Activated B cell treated with CpG ODN at 0.5 μM for 24 hours (primary cell): ENCODE results near the gene UBA52. TPM values are rescaled to one million over a fixed set of nuclear protein-coding genes. Genes with fewer than 3 reads are reported as not detected.

ENCODE experiments used
- ATAC-seq: fragments of 200-7000 bp; cut with Tn5 transposase; one replicate; pipeline ENCODE4 v1.10.0; 2021; ENCODE audit warnings: low read depth, mild to moderate bottlenecking, moderate library complexity
- CTCF ChIA-PET: fragments of 350-600 bp; sonication (Branson Sonifier 250); formaldehyde crosslinking; loops from one replicate; lab custom pipeline; 2021; ENCODE audit warnings: antibody characterized with exemption; lab: Charles Lee
- POLR2A ChIA-PET: fragments of 350-600 bp; sonication (Branson Sonifier 250); formaldehyde crosslinking; loops from one replicate; lab custom pipeline; 2021; ENCODE audit warnings: antibody characterized with exemption; lab: Charles Lee
- DNase-seq: peaks from one replicate; pipeline ENCODE4 v3.0.0; 2022
- H3K27ac Mint-ChIP-seq: one replicate; pipeline ENCODE4 v1.8.0; 2020; ENCODE audit warnings: mixed read lengths
- H3K27me3 Mint-ChIP-seq: one replicate; pipeline ENCODE4 v1.8.0; 2021; ENCODE audit warnings: mixed read lengths
- H3K36me3 Mint-ChIP-seq: one replicate; pipeline ENCODE4 v1.8.0; 2021; ENCODE audit warnings: low read depth, mixed read lengths
- H3K4me1 Mint-ChIP-seq: one replicate; pipeline ENCODE4 v1.8.0; 2021; ENCODE audit warnings: mixed read lengths
- H3K4me3 Mint-ChIP-seq: one replicate; pipeline ENCODE4 v1.8.0; 2020; ENCODE audit warnings: mild to moderate bottlenecking, mixed read lengths
- H3K9me3 Mint-ChIP-seq: one replicate; pipeline ENCODE4 v1.8.0; 2020; ENCODE audit warnings: mixed read lengths
- CTCF ChIP-seq: fragments of 200-600 bp; IDR thresholded peaks from one replicate; pipeline ENCODE4 v1.8.0; 2022; ENCODE audit warnings: antibody characterized with exemption, mild to moderate bottlenecking
- intact Hi-C: fragments of 100-400 bp; cut with micrococcal nuclease; formaldehyde crosslinking; loops from one replicate; pipeline ENCODE4 v1.15.1; 2024
- total RNA-seq: library from RNA; stranded (reverse); gene quantifications from 2 replicates; pipeline ENCODE4 v1.2.3, GENCODE V29; 2022

Gene UBA52
- total RNA-seq, 1 donor from 2014 or later, result 1,962 TPM

- DNase-seq (no peak), ATAC-seq (peak; percentile 29)
- no peak for TF ChIP-seq CTCF
- H3K27ac Mint-ChIP-seq, result no peak overlapping the region
- H3K27me3 Mint-ChIP-seq, result peaks cover 58% of the 10 kb centered on the region
- CTCF ChIA-PET, result no interaction called here
- POLR2A ChIA-PET, result interaction anchor here (0.6 to 1.2 kb wide), 2 partner anchors 9 to 434 kb away, joined by 3 to 4 read pairs; no protein-coding TSS in a partner anchor
- no peaks in the 10 kb centered on the region for H3K36me3 Mint-ChIP-seq
- H3K4me1 Mint-ChIP-seq, result peaks cover 31% of the 10 kb centered on the region
- intact Hi-C loops, result loop anchor here (5.0 kb wide), 1 partner anchor 180 kb away; the partner anchor contains the start of gene COMP
- peak overlapping the region; percentile 78 for H3K4me3 Mint-ChIP-seq
- H3K9me3 Mint-ChIP-seq, result no peaks in the 10 kb centered on the region
Measured at GRCh38 chr19:18612051-18612771, 40.6 kb downstream of the UBA52 start.

- Mint-ChIP-seq H3K9me3 (no peaks in the 10 kb centered on the region), H3K4me1 (peaks cover 23% of the 10 kb centered on the region), H3K27me3 (peaks cover 63% of the 10 kb centered on the region), H3K36me3 (no peaks in the 10 kb centered on the region), H3K27ac (no peak within 1 kb of the TSS), H3K4me3 (peak within 1 kb of the TSS; percentile 78)
- DNase-seq (peak; percentile 45), ATAC-seq (peak; percentile 54)
- ChIA-PET POLR2A (interaction anchor here (1.2 kb wide), 1 partner anchor 9 kb away, joined by 4 read pairs; no protein-coding TSS in a partner anchor), CTCF (no interaction called here)
- TF ChIP-seq CTCF, result no peak
- intact Hi-C loops, result loop anchor here (5.0 kb wide), 1 partner anchor 179 kb away; the partner anchor contains the start of gene COMP
Measured at GRCh38 chr19:18612772-18613588, 41.3 kb downstream of the UBA52 start, which contains the start of gene TMEM59L. Gene TMEM59L (plus strand): TSS chr19:18612870. CDS start chr19:18612959, 89 bp downstream.

- no peak for DNase-seq
- intact Hi-C loops, result loop anchor here (5.0 kb wide), 1 partner anchor 179 kb away; the partner anchor contains the start of gene COMP
- no peak for TF ChIP-seq CTCF
- peaks cover 23% of the 10 kb centered on the region for H3K4me1 Mint-ChIP-seq
- H3K27ac Mint-ChIP-seq, result no peak overlapping the region
- POLR2A ChIA-PET, result no interaction called here
- H3K9me3 Mint-ChIP-seq, result no peaks in the 10 kb centered on the region
- peak overlapping the region; percentile 61 for H3K4me3 Mint-ChIP-seq
- H3K27me3 Mint-ChIP-seq, result peaks cover 57% of the 10 kb centered on the region
- H3K36me3 Mint-ChIP-seq, result no peaks in the 10 kb centered on the region
- CTCF ChIA-PET, result no interaction called here
- no peak for ATAC-seq
Measured at GRCh38 chr19:18613589-18614234, 42.1 kb downstream of the UBA52 start.

- Mint-ChIP-seq H3K9me3 (no peaks in the 10 kb centered on the region), H3K4me1 (peaks cover 17% of the 10 kb centered on the region), H3K4me3 (no peak overlapping the region), H3K27me3 (peaks cover 41% of the 10 kb centered on the region), H3K27ac (no peak overlapping the region), H3K36me3 (no peaks in the 10 kb centered on the region)
- intact Hi-C loops, result no loop called here
- no peak for ATAC-seq
- TF ChIP-seq CTCF, result no peak
- DNase-seq, result no peak
- ChIA-PET POLR2A (no interaction called here), CTCF (no interaction called here)
Measured at GRCh38 chr19:18616023-18616422, 44.4 kb downstream of the UBA52 start.
